K562 (cell line): Measurements from ENCODE around the gene LTBR. TPM values are rescaled to one million over a fixed set of nuclear protein-coding genes. Genes with fewer than 3 reads are reported as not detected.

Experiments used
- ATF6 ChIP-seq: sonication (generic); formaldehyde crosslinking; IDR thresholded peaks from 2 replicates; pipeline ENCODE4 v1.4.0; 2020; ENCODE audit warnings: mild to moderate bottlenecking, missing genetic modification reagents
- CBFB ChIP-seq: sonication (generic); formaldehyde crosslinking; IDR thresholded peaks from 2 replicates; pipeline ENCODE4 v1.4.0; 2020; ENCODE audit warnings: mild to moderate bottlenecking, missing genetic modification reagents
- EP400 ChIP-seq: fragments of 450-650 bp; IDR thresholded peaks from 2 replicates; pipeline ENCODE4 v1.6.1; 2017; ENCODE audit warnings: antibody characterized with exemption, mild to moderate bottlenecking, moderate library complexity
- ETV1 ChIP-seq: fragments of 450-650 bp; conservative IDR thresholded peaks from 2 replicates; pipeline ENCODE4 v1.6.1; 2016; ENCODE audit warnings: missing genetic modification characterization, control low read depth, low read depth, missing compliant biosample characterization
- FUS ChIP-seq: fragments of 200-400 bp; formaldehyde crosslinking; optimal IDR thresholded peaks from 2 replicates; pipeline ENCODE3; 2017; ENCODE audit warnings: low read depth, low read length
- IFI16 ChIP-seq: fragments of 250-450 bp; sonication (Bioruptor Pico); IDR thresholded peaks from 2 replicates; pipeline ENCODE4 v2.1.2; 2022; ENCODE audit warnings: mild to moderate bottlenecking, inconsistent platforms
- KAT8 ChIP-seq: fragments of 450-650 bp; IDR thresholded peaks from 2 replicates; pipeline ENCODE4 v1.6.1; 2016; ENCODE audit warnings: low read depth, mild to moderate bottlenecking
- KHSRP ChIP-seq: fragments of 450-650 bp; IDR thresholded peaks from 2 replicates; pipeline ENCODE4 v1.6.1; 2017
- MEIS2 ChIP-seq: fragments of 450-650 bp; IDR thresholded peaks from 2 replicates; pipeline ENCODE4 v1.6.1; 2014; ENCODE audit warnings: mild to moderate bottlenecking; ENCODE audit not compliant: partially characterized antibody
- NR2C2 ChIP-seq, 2 experiments: fragments of 200-800 bp in 1 of 2; sonication (Bioruptor generic) in 1 of 2; sonication (generic) in 1 of 2; formaldehyde crosslinking in 1 of 2; IDR thresholded peaks; 2 replicates each; pipeline versions ENCODE4 v1.6.1 to v1.8.0; 2016 to 2022; ENCODE audit warnings: mild to moderate bottlenecking in 1 of 2, missing compliant biosample characterization in 1 of 2, missing genetic modification characterization in 1 of 2, missing genetic modification reagents in 1 of 2
- RHOXF2B ChIP-seq: fragments of 250-450 bp; sonication (Bioruptor Pico); conservative IDR thresholded peaks from 2 replicates; pipeline ENCODE4 v1.5.1; 2021
- STAG1 ChIP-seq: sonication (generic); formaldehyde crosslinking; IDR thresholded peaks from 2 replicates; pipeline ENCODE4 v1.5.0; 2020; ENCODE audit warnings: missing genetic modification reagents, borderline replicate concordance
- TCF15 ChIP-seq: fragments of 250-450 bp; sonication (Bioruptor Pico); IDR thresholded peaks from 2 replicates; pipeline ENCODE4 v1.8.0; 2022; ENCODE audit warnings: moderate library complexity, mild to moderate bottlenecking, inconsistent platforms
- TEAD4 ChIP-seq, 2 experiments: sonication (generic) in 1 of 2; formaldehyde crosslinking in 1 of 2; IDR thresholded peaks; 2 replicates each; pipeline versions ENCODE4 v1.6.1 to v1.8.0; 2012 to 2022; ENCODE audit warnings: borderline replicate concordance in 1 of 2, inconsistent platforms in 1 of 2, low read length in 1 of 2, mild to moderate bottlenecking in 1 of 2, missing genetic modification reagents in 1 of 2
- U2AF1 ChIP-seq: fragments of 200-400 bp; formaldehyde crosslinking; optimal IDR thresholded peaks from 2 replicates; pipeline ENCODE3; 2017; ENCODE audit warnings: mild to moderate bottlenecking, low read depth, low read length, moderate library complexity
- ZBTB17 ChIP-seq: fragments of 450-650 bp; formaldehyde crosslinking; IDR thresholded peaks from 2 replicates; pipeline ENCODE4 v1.4.0; 2020; ENCODE audit warnings: mild to moderate bottlenecking
- ZBTB33 ChIP-seq: sonication (generic); formaldehyde crosslinking; IDR thresholded peaks from 2 replicates; pipeline ENCODE4 v1.8.1; 2023; ENCODE audit warnings: mild to moderate bottlenecking, missing genetic modification reagents
- ZNF561 ChIP-seq: fragments of 450-650 bp; formaldehyde crosslinking; conservative IDR thresholded peaks from 2 replicates; pipeline ENCODE4 v1.4.0; 2020; ENCODE audit warnings: mild to moderate bottlenecking, moderate library complexity
- ZNF717 ChIP-seq: fragments of 250-450 bp; sonication (Bioruptor Pico); IDR thresholded peaks from 2 replicates; pipeline ENCODE4 v1.5.0; 2021
- ZNF766 ChIP-seq: fragments of 200-800 bp; sonication (Bioruptor generic); conservative IDR thresholded peaks from 2 replicates; pipeline ENCODE4 v1.6.1; 2016; ENCODE audit warnings: missing genetic modification characterization, missing compliant biosample characterization
- polyA plus RNA-seq, 8 experiments: library from polyadenylated mRNA; depleted of rRNA in 4 of 8; stranded (reverse) in 5 of 8; unstranded in 3 of 8; fragments of >200 nt; fragmentation: Nextera tagmentation in 2 of 8; fragmentation: Illumina TruSeq in 1 of 8; extraction: Ambion mirVana in 2 of 8; extraction: Trizol in 1 of 8; gene quantifications; 2 replicates each; pipeline versions ENCODE4 v1.2.1 to v1.2.3, GENCODE V29; 2011 to 2014; ENCODE audit warnings: inconsistent platforms in 1 of 8, missing spikeins in 1 of 8
- total RNA-seq, 7 experiments: library from RNA; depleted of rRNA in 6 of 7; stranded (reverse); fragments of >200 nt in 6 of 7; fragmentation: Illumina TruSeq in 2 of 7; extraction: Trizol in 2 of 7; gene quantifications; 2 replicates each; pipeline versions ENCODE4 v1.2.1 to v1.2.3, GENCODE V29; 2011 to 2021; ENCODE audit warnings: low replicate concordance in 1 of 7
- TF ChIP-seq, protein P1 (sequence below): IDR thresholded peaks from 3 replicates; pipeline ENCODE4 v1.6.1; 2011; ENCODE audit warnings: borderline replicate concordance, mild to moderate bottlenecking, moderate library complexity; ENCODE audit not compliant: insufficient read length; ENCODE audit errors: extremely low read depth

The LTBR gene
- total and polyA plus RNA-seq, 9 of the 15 experiments (the other 6 are each of a cell fraction or from before 2014, with no cell fraction given) = 0.96 to 69.0 (median 35.3) TPM

- TF ChIP-seq MEIS2 (no peak), CBFB (no peak), NR2C2 (CRISPR knock-in tag; IDR thresholded peaks at IDR 0.05) (no peak), NR2C2 (tag; IDR thresholded peaks at IDR 0.05) (no peak; the same call in 1 of the 2 replicates), IFI16 (CRISPR knock-in tag) (no peak), ETV1 (tag) (peak; percentile 81), ZBTB33 (CRISPR knock-in tag) (0 out of 2 replicates have a peak, but pooled peaks have one; percentile 22), TEAD4 (IDR thresholded peaks at IDR 0.05; ENCODE audit: low read length) (no peak; the same call in 1 of the 2 replicates), TEAD4 (CRISPR knock-in tag; IDR thresholded peaks at IDR 0.05; ENCODE audit: borderline replicate concordance) (no peak), EP400 (peak; percentile 61; the same call in 1 of the 2 replicates), ZNF717 (CRISPR knock-in tag) (no peak), ATF6 (CRISPR knock-in tag) (no peak), STAG1 (CRISPR knock-in tag) (no peak), TCF15 (CRISPR knock-in tag) (no peak), U2AF1 (no peak), ZNF766 (CRISPR knock-in tag) (no peak), ZBTB17 (CRISPR knock-in tag) (no peak), KAT8 (no peak), FUS (no peak), KHSRP (no peak), RHOXF2B (CRISPR knock-in tag) (no peak), ZNF561 (no peak)
- TF ChIP-seq, protein P1, sequence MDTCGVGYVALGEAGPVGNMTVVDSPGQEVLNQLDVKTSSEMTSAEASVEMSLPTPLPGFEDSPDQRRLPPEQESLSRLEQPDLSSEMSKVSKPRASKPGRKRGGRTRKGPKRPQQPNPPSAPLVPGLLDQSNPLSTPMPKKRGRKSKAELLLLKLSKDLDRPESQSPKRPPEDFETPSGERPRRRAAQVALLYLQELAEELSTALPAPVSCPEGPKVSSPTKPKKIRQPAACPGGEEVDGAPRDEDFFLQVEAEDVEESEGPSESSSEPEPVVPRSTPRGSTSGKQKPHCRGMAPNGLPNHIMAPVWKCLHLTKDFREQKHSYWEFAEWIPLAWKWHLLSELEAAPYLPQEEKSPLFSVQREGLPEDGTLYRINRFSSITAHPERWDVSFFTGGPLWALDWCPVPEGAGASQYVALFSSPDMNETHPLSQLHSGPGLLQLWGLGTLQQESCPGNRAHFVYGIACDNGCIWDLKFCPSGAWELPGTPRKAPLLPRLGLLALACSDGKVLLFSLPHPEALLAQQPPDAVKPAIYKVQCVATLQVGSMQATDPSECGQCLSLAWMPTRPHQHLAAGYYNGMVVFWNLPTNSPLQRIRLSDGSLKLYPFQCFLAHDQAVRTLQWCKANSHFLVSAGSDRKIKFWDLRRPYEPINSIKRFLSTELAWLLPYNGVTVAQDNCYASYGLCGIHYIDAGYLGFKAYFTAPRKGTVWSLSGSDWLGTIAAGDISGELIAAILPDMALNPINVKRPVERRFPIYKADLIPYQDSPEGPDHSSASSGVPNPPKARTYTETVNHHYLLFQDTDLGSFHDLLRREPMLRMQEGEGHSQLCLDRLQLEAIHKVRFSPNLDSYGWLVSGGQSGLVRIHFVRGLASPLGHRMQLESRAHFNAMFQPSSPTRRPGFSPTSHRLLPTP = no peak
These were observed 42.4 kb upstream of the LTBR start, which contains the start of gene TNFRSF1A (continued) for GRCh38 chr12:6341417-6342139.
